Urinary bladder (tissue), 4 donors: ENCODE results near the gene IFNA14. TPM values are rescaled to one million over a fixed set of nuclear protein-coding genes. Genes with fewer than 3 reads are reported as not detected.

ENCODE experiments used
- DNase-seq: peaks from one replicate; pipeline ENCODE4 v3.0.0-alpha.2; 2015; ENCODE audit errors: extremely low spot score
- H3K27ac ChIP-seq: one replicate; pipeline ENCODE4 v1.5.1; 2013; ENCODE audit warnings: low read depth, mild to moderate bottlenecking, moderate library complexity
- H3K36me3 ChIP-seq: one replicate; pipeline ENCODE4 v1.6.1; 2013; ENCODE audit warnings: mild to moderate bottlenecking, moderate library complexity; ENCODE audit not compliant: insufficient read depth
- H3K4me1 ChIP-seq: one replicate; pipeline ENCODE4 v1.6.1; 2013; ENCODE audit warnings: mild to moderate bottlenecking, moderate library complexity; ENCODE audit not compliant: insufficient read depth
- H3K4me3 ChIP-seq: one replicate; pipeline ENCODE4 v1.5.1; 2013; ENCODE audit warnings: low read depth, low read length
- WGBS: extraction: QIAGEN DNeasy Blood & Tissue Kit; methylation state at CpG from one replicate; pipeline ENCODE4 v1.1.7; 2013; 5-methylcytosine and 5-hydroxymethylcytosine counted together
- polyA plus RNA-seq: library from polyadenylated mRNA; stranded (reverse); fragments of 200-250 nt; gene quantifications from one replicate; pipeline ENCODE4 v1.2.3, GENCODE V29; 2013
- total RNA-seq: library from RNA; depleted of rRNA; stranded (reverse); fragments of >200 nt; gene quantifications from one replicate; pipeline ENCODE4 v1.2.3, GENCODE V29; 2014
- donor health status: healthy with polysubstance abuse.
- donor health status: healthy.

IFNA14 gene
- total RNA-seq, result not detected
- not detected for polyA plus RNA-seq

DNA sequence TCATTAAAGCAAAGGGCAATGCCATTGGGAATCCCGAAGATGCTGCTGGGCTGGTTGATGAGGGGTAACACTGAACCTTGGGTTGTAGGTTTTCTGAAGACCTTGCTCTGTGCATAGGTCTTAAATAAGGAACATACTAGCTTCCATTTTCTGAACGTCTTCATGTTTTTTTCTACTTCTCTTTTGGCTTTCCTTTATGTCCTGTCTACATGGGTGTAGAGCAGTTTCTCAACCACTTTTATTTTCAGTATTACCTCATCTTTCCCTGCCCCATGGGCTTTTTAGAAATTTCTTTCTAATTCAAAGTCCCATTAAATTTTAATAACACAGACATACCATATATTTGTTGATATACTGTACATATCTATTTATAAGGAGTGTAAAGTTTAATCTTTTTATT is at the start of gene IFNA14:
Gene IFNA14 (minus strand): TSS at position 95 of the 400 bp plus-strand sequence. CDS start 70 bp downstream, at position 25.
- no peaks in the 10 kb centered on the region for H3K36me3 ChIP-seq
- 79% methylated on average over 2 of the region's 2 CpGs for WGBS
- no peak within 1 kb of the TSS for H3K4me3 ChIP-seq
- H3K4me1 ChIP-seq, result no peaks in the 10 kb centered on the region
- no peak for DNase-seq
- no peak within 1 kb of the TSS for H3K27ac ChIP-seq

DNA sequence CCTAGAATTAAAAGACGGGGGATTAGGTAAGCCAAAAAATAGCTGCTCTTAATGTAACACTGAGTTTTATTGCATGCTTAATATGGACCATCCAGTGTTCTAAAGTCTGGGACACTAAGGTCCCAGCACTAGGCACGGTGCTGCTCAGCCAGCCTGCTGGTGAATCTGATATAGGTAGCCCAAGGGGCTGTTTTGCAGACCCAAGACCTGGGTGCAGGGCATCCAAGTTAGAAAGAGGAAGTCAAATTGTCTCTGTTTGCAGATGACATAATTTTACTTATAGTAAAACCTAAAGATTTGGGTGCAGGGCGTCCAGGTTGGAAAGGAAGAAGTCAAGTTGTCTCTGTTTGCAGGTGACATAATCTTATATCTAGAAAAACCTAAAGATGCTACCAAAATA is 47.5 kb upstream of the IFNA14 start:
- Histone ChIP-seq H3K4me3 (no peak overlapping the region), H3K27ac (no peak overlapping the region), H3K36me3 (no peaks in the 10 kb centered on the region), H3K4me1 (no peaks in the 10 kb centered on the region)
- DNase-seq, result no peak
- 71% methylated on average over 3 of the region's 3 CpGs for WGBS

- WGBS, result 83% methylated on average over 5 of the region's 5 CpGs
- no peak overlapping the region for H3K27ac ChIP-seq
- H3K4me3 ChIP-seq, result no peak overlapping the region
- no peaks in the 10 kb centered on the region for H3K4me1 ChIP-seq
- DNase-seq, result no peak
- H3K36me3 ChIP-seq, result no peaks in the 10 kb centered on the region
These were observed 46.9 kb upstream of the IFNA14 start for GRCh38 chr9:21286659-21287058.

DNA sequence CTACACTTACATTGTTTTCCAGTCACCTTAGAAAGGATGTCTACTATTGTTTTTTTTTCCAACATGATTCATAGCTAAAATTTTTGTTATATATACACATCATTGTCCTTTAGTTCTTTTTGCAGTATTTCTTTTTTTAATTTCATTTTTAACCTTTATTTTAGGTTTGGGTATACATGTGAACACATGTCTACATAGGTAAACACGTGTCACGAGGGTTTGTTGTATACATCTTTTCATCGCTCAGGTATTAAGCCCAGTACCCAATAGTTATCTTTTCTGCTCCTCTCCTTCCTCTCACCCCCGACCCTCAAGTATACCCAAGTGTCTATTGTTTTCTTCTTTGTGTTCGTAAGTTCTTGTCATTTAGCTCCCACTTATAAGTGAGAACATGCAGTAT is 46.3 kb upstream of the IFNA14 start:
- H3K36me3 ChIP-seq, result no peaks in the 10 kb centered on the region
- 92% methylated on average over 5 of the region's 5 CpGs for WGBS
- H3K4me1 ChIP-seq, result no peaks in the 10 kb centered on the region
- no peak for DNase-seq
- no peak overlapping the region for H3K4me3 ChIP-seq
- H3K27ac ChIP-seq, result no peak overlapping the region

GRCh38 chr9:21281275-21281674 is 41.5 kb upstream of the IFNA14 start:
- 49% methylated on average over 2 of the region's 2 CpGs for WGBS
- DNase-seq, result no peak
- Histone ChIP-seq H3K27ac (no peak overlapping the region), H3K4me3 (no peak overlapping the region), H3K36me3 (no peaks in the 10 kb centered on the region), H3K4me1 (no peaks in the 10 kb centered on the region)

- no peak overlapping the region for H3K4me3 ChIP-seq
- H3K27ac ChIP-seq, result no peak overlapping the region
- DNase-seq, result no peak
- 42% methylated on average over 2 of the region's 2 CpGs for WGBS
- no peaks in the 10 kb centered on the region for H3K36me3 ChIP-seq
- no peaks in the 10 kb centered on the region for H3K4me1 ChIP-seq
These were observed 28.5 kb upstream of the IFNA14 start for GRCh38 chr9:21268347-21268657.

- Histone ChIP-seq H3K36me3 (no peaks in the 10 kb centered on the region), H3K4me3 (no peak overlapping the region), H3K4me1 (no peaks in the 10 kb centered on the region), H3K27ac (no peak overlapping the region)
- 32% methylated on average over 4 of the region's 4 CpGs for WGBS
- no peak for DNase-seq
These were observed 27.9 kb upstream of the IFNA14 start for GRCh38 chr9:21267485-21268346.

GRCh38 chr9:21266733-21267484 is 27.1 kb upstream of the IFNA14 start:
- no peak overlapping the region for H3K27ac ChIP-seq
- H3K36me3 ChIP-seq, result no peaks in the 10 kb centered on the region
- peak; percentile 29 for DNase-seq
- H3K4me1 ChIP-seq, result no peaks in the 10 kb centered on the region
- H3K4me3 ChIP-seq, result no peak overlapping the region
- WGBS, result 27% methylated on average over 3 of the region's 3 CpGs

DNA sequence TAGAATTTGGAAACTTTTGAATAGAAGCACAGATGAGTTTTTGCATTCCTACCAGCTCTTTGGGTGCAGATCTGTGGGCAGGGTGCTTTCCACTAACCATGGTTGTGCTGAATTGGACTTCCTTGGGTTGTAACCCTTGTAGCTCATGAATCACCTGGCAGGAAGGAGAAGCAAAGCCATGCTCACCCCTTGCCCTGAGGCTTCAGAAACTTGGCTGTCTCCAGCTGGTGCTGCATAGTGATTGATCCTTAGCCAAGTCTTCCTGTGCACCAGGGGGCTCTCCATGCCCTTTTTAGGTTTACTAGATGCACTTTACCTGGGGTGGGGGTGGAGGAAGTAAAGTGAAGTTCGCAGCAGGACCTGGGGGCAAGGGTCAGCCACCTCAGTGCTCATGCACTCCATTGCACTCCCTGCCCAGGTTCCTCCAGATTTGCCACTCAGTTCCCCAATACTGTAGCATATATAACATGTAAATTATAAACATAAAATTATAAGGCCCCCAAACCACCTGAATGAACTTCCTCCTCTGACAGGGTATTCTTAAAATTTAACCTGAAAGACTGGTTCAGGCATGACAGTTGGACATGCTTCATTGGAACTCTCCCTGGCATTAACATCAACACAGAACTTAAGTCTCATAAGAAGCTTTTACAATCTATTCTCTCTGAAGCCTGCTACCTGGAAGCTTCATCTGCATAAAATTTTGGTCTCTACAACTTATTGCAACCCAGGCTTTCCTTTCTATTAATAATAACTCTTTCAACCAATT is 25.8 kb upstream of the IFNA14 start:
- H3K4me1 ChIP-seq, result no peaks in the 10 kb centered on the region
- 38% methylated on average over 1 of the region's 1 CpG for WGBS
- no peaks in the 10 kb centered on the region for H3K36me3 ChIP-seq
- no peak for DNase-seq
- no peak overlapping the region for H3K4me3 ChIP-seq
- H3K27ac ChIP-seq, result no peak overlapping the region

- H3K36me3 ChIP-seq, result no peaks in the 10 kb centered on the region
- no peak overlapping the region for H3K4me3 ChIP-seq
- no peaks in the 10 kb centered on the region for H3K4me1 ChIP-seq
- 72% methylated on average over 5 of the region's 5 CpGs for WGBS
- no peak for DNase-seq
- H3K27ac ChIP-seq, result no peak overlapping the region
These were observed 15.9 kb upstream of the IFNA14 start for GRCh38 chr9:21255538-21256212.

GRCh38 chr9:21252721-21253547 is 13.1 kb upstream of the IFNA14 start:
- Histone ChIP-seq H3K4me3 (no peak overlapping the region), H3K36me3 (no peaks in the 10 kb centered on the region), H3K27ac (no peak overlapping the region), H3K4me1 (no peaks in the 10 kb centered on the region)
- no peak for DNase-seq
- WGBS, result under 1% methylated on average over 3 of the region's 3 CpGs

DNA sequence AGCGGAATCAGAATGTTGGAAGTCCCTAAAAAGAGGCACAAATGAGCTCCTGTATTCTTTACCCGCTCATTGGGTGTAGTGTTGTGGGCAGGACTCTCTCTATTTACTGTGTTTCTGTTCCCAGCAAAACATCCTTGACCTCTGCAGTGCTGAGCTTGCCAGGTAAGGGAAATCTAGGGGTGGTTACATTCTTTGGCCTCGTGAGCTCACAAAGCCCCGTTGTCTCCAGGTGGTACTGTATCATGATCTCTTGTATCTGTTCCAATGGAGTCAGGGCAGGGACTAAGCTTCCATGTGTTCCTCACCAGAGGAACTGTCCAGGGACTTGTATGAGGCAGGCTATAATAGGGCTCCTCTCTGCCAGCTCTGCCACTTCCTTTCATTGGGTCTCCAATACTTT is 11.8 kb upstream of the IFNA14 start:
- Histone ChIP-seq H3K27ac (no peak overlapping the region), H3K4me3 (no peak overlapping the region), H3K4me1 (no peaks in the 10 kb centered on the region), H3K36me3 (no peaks in the 10 kb centered on the region)
- DNase-seq, result no peak
- 64% methylated on average over 4 of the region's 4 CpGs for WGBS
